GM10266 (cell line): ENCODE results near the gene SAP30BP.

Experiments
- DNase-seq: peaks from one replicate; pipeline ENCODE4 v3.0.0; 2012; ENCODE audit errors: extremely low spot score
- TF ChIP-seq, protein P1 (sequence below): IDR thresholded peaks from 2 replicates; pipeline ENCODE4 v1.5.1; 2012; ENCODE audit warnings: mild to moderate bottlenecking, low read depth; ENCODE audit not compliant: control insufficient read depth, insufficient read depth; ENCODE audit errors: missing control alignments

Gene SAP30BP

GRCh38 chr17:75676461-75676860 is 9.3 kb downstream of the SAP30BP start:
- TF ChIP-seq, protein P1, sequence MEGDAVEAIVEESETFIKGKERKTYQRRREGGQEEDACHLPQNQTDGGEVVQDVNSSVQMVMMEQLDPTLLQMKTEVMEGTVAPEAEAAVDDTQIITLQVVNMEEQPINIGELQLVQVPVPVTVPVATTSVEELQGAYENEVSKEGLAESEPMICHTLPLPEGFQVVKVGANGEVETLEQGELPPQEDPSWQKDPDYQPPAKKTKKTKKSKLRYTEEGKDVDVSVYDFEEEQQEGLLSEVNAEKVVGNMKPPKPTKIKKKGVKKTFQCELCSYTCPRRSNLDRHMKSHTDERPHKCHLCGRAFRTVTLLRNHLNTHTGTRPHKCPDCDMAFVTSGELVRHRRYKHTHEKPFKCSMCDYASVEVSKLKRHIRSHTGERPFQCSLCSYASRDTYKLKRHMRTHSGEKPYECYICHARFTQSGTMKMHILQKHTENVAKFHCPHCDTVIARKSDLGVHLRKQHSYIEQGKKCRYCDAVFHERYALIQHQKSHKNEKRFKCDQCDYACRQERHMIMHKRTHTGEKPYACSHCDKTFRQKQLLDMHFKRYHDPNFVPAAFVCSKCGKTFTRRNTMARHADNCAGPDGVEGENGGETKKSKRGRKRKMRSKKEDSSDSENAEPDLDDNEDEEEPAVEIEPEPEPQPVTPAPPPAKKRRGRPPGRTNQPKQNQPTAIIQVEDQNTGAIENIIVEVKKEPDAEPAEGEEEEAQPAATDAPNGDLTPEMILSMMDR, result no peak
- DNase-seq, result no peak

DNA sequence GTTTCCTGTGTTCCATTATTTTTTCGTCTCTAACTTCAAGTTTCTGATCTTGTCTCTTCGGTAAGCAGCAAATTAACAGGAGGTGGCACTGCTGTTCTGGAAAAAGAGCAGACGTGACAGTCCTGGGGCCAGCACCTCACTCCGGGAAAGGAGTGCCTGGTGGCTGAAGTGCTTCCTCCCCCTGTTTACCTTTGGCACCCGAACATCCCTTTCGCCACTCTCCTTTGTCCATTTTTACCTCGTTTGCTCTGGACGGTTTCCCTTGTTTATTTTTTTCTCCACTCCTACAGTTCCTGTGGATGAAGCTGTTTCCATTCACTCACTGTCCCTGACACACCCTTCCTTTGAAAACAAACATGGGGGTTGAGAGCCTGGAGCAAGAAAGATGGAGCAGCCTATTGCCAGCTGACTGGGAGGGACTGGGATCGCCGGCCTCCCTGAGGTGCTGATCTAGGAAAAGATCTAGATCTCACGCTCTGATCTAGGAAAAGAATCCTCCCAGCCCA is 12.6 kb downstream of the SAP30BP start:
- TF ChIP-seq, protein P1, result no peak
- no peak for DNase-seq

GRCh38 chr17:75680431-75680830 is 13.3 kb downstream of the SAP30BP start:
- DNase-seq, result no peak
- TF ChIP-seq, protein P1, result no peak

DNA sequence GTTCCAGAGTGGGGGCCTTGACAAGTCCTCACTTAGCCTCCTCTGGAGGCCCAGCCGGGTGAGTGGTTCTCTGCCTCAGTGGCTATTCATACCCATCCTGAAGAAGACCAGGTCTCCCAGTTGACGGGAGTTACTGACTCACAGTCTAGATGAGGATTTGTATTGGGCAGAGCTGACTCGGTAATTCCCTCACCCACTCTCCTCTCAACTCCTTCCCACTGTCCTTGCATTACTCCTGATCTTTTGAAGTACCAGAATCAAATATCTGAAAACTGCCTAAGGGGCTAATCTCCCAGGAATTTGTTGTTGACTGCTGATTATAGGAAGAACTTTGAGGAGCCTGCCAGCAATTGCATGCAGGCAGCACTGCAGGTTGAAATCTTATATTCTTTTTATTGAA is 14.2 kb downstream of the SAP30BP start:
- TF ChIP-seq, protein P1, result no peak
- no peak for DNase-seq

GRCh38 chr17:75683583-75683982 is 16.4 kb downstream of the SAP30BP start:
- no peak for DNase-seq
- TF ChIP-seq, protein P1, result no peak

DNA sequence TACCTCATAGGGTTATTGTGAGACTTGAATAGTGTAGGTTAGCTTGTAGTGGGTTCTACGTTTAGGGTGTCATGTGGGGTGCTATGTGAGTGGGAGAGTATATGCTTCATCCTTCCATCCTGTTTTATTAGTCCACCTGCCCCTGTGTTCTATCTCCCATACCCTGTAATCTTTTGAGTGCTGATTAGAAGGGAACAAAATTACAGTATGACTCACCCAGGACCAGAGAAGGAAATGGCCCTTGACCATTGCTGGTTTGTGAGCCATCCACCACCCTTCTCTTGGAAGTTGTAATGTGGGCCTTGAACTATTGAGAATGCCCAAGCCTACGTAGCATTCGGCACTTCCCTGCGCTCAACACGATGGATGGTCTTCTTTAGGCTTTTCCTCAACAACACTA is 17.1 kb downstream of the SAP30BP start:
- TF ChIP-seq, protein P1, result no peak
- DNase-seq, result no peak

DNA sequence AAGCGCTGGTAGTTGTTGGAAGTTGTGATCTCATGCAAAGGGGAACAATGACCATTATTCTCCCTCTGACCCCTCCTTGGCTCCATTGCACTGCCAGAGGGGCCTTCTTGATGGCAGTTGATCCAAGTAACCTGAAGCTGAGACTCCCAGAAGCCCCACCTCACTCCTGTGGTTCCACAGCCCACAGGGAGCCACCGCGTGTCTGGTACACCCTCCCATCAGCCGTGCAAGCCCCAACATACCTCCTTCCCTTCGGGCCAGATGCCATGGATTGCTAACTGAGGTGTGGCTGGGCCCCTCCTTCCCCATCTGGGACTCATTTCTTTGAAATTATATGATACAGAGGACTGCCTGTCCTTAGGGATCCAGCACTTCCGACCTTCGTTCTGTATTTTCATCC is 17.8 kb downstream of the SAP30BP start:
- DNase-seq, result no peak
- TF ChIP-seq, protein P1, result no peak
